A673 (cell line): ENCODE data around the gene TRMT10B.
"Not testable (repeated sequence)": the region's sequence is repeated elsewhere in the genome, so short reads cannot be mapped to it uniquely, and the experiment has no call there.

Experiments used
- EZH2 ChIP-seq: fragments of 200-600 bp; sonication (generic); IDR thresholded peaks from 2 replicates; pipeline ENCODE4 v1.6.1; 2017; ENCODE audit warnings: borderline replicate concordance, low read depth, mild to moderate bottlenecking, mixed read lengths, antibody characterized with exemption, low read length; ENCODE audit not compliant: poor library complexity, severe bottlenecking
- TF ChIP-seq, protein P1 (sequence below): fragments of 300-800, 200-600 bp; sonication (generic); conservative IDR thresholded peaks from 2 replicates; pipeline ENCODE4 v1.5.1; 2017; ENCODE audit warnings: low read depth, mild to moderate bottlenecking, antibody characterized with exemption, low read length, moderate library complexity, mixed read lengths

DNA sequence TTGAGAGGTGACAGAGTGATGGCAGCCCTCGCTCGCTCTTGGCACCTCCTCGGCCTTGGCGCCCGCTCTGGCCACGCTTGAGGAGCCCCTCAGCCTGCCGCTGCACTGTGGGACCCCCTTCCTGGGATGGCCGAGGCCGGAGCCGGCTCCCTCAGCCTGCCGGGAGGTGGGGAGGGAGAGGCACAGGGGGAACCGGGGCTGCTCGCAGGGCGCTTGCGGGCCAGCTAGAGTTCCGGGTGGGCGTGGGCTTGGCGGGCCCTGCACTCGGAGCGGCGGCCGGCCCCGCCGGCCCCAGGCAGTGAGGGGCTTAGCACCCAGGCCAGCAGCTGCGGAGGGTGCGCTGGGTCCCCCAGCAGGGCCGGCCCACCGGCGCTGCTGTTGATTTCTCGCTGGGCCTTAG lies 1.9 kb upstream of the TRMT10B start:
- TF ChIP-seq, protein P1, sequence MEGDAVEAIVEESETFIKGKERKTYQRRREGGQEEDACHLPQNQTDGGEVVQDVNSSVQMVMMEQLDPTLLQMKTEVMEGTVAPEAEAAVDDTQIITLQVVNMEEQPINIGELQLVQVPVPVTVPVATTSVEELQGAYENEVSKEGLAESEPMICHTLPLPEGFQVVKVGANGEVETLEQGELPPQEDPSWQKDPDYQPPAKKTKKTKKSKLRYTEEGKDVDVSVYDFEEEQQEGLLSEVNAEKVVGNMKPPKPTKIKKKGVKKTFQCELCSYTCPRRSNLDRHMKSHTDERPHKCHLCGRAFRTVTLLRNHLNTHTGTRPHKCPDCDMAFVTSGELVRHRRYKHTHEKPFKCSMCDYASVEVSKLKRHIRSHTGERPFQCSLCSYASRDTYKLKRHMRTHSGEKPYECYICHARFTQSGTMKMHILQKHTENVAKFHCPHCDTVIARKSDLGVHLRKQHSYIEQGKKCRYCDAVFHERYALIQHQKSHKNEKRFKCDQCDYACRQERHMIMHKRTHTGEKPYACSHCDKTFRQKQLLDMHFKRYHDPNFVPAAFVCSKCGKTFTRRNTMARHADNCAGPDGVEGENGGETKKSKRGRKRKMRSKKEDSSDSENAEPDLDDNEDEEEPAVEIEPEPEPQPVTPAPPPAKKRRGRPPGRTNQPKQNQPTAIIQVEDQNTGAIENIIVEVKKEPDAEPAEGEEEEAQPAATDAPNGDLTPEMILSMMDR: not testable (repeated sequence)
- not testable (repeated sequence) for TF ChIP-seq EZH2
